Measurements from ENCODE around the gene ADAP2. TPM values are rescaled to one million over a fixed set of nuclear protein-coding genes. Genes with fewer than 3 reads are reported as not detected.

ADAP2 gene
- total and polyA plus RNA-seq, 2 of the 8 experiments (the other 6 are each of a cell fraction or from before 2014, with no cell fraction given), result 0.76 to 1.1 TPM

- H3K27me3 ChIP-seq (replicated peaks in 1 of 4; ENCODE audit: control insufficient read depth in 3 of 4, extremely low read depth in 1 of 4, insufficient read depth in 3 of 4, low read length in 3 of 4), result no peaks in the 10 kb centered on the region
- H4K91ac ChIP-seq (replicated peaks; ENCODE audit: insufficient read length, low read length), result no peak overlapping the region
- H4K20me1 ChIP-seq (replicated peaks in 1 of 2; ENCODE audit: control insufficient read depth in 1 of 2, insufficient read depth in 2 of 2, low read length in 2 of 2), result peaks cover 0 to 1% of the 10 kb centered on the region in 2 experiments
- no peak overlapping the region for H2BK5ac ChIP-seq (ENCODE audit: low read depth, low read length)
- no peaks in the 10 kb centered on the region for H3K79me1 ChIP-seq (ENCODE audit: low read depth, low read length)
- H3K56ac ChIP-seq (replicated peaks; ENCODE audit: insufficient read length, low read depth, low read length), result no peak overlapping the region
- H4K8ac ChIP-seq (ENCODE audit: extremely low read depth, insufficient read depth, low read length), result no peak overlapping the region
- ChIA-PET CTCF (ENCODE audit: partially characterized antibody) (interaction anchor here (0.9 to 1.2 kb wide), 3 partner anchors 58 to 226 kb away, joined by 3 read pairs; no protein-coding TSS in a partner anchor), POLR2A (ENCODE audit: partially characterized antibody) (interaction anchor here (0.9 to 1.4 kb wide), 2 partner anchors 12 to 26 kb away, joined by 3 to 4 read pairs; no protein-coding TSS in a partner anchor)
- H3K23ac ChIP-seq (ENCODE audit: insufficient read length), result no peak overlapping the region
- no peaks in the 10 kb centered on the region for H3K4me1 ChIP-seq (replicated peaks in 1 of 4; ENCODE audit: control insufficient read depth in 3 of 4, insufficient read depth in 4 of 4, low read length in 3 of 4)
- H3K36me3 ChIP-seq (ENCODE audit: control insufficient read depth in 2 of 4, insufficient read depth in 4 of 4, low read length in 3 of 4), result peaks cover 0 to 7% (median 3%) of the 10 kb centered on the region in 4 experiments; a peak in 5 of 8 replicates
- H4K5ac ChIP-seq (ENCODE audit: insufficient read length, low read depth, low read length), result no peak overlapping the region
- no peak overlapping the region for H3K4me2 ChIP-seq (ENCODE audit: insufficient read depth in 1 of 2, low read depth in 2 of 2, low read length in 2 of 2)
- no peak overlapping the region for H2AK5ac ChIP-seq (ENCODE audit: low read depth, low read length)
- no peak overlapping the region for H3K9ac ChIP-seq (replicated peaks in 1 of 4; ENCODE audit: extremely low read depth in 1 of 4, low read depth in 3 of 4, low read length in 3 of 4)
- no peak overlapping the region for H3K14ac ChIP-seq (ENCODE audit: insufficient read length)
- no peak overlapping the region for H3K4ac ChIP-seq (replicated peaks; ENCODE audit: insufficient read length, low read depth, low read length)
- H2BK120ac ChIP-seq (replicated peaks; ENCODE audit: low read depth, low read length), result no peak overlapping the region
- WGBS, 2 experiments (ENCODE audit: extremely low coverage in 1 of 2, insufficient coverage in 1 of 2, insufficient read length in 1 of 2, insufficient replicate concordance in 2 of 2, low coverage in 1 of 2, low lambda C conversion rate in 2 of 2, missing lambda C conversion rate in 1 of 2), result 99% methylated on average over 5 of the region's 5 CpGs; no CpG with 5 or more reads in 1 of the 2 experiments
- no peak overlapping the region for H2BK15ac ChIP-seq (ENCODE audit: low read length)
- H3K4me3 ChIP-seq (ENCODE audit: extremely low read depth in 1 of 4, insufficient read depth in 2 of 4, low read depth in 3 of 4, low read length in 4 of 4), result no peak overlapping the region
- H3K18ac ChIP-seq (ENCODE audit: extremely low read depth, low read length), result no peak overlapping the region
- FAIRE-seq (no peak), DNase-seq (ENCODE audit: low read depth in 1 of 2, low spot score in 2 of 2) (no peak)
- H2AFZ ChIP-seq (ENCODE audit: low read length), result no peak overlapping the region
- no peak overlapping the region for H3K27ac ChIP-seq (ENCODE audit: low read depth, low read length)
- H3K79me2 ChIP-seq (ENCODE audit: control insufficient read depth in 1 of 2, insufficient read depth in 2 of 2, low read length in 2 of 2), result no peaks in the 10 kb centered on the region
- H3K23me2 ChIP-seq (ENCODE audit: low read depth, low read length), result peaks cover 2% of the 10 kb centered on the region; the same call in 1 of the 2 replicates
- no peak overlapping the region for H2BK12ac ChIP-seq (ENCODE audit: low read depth, low read length)
- no peaks in the 10 kb centered on the region for H3K9me3 ChIP-seq (ENCODE audit: insufficient read depth in 2 of 2, low read depth in 1 of 2, low read length in 1 of 2)
- no peak overlapping the region for H2BK20ac ChIP-seq (ENCODE audit: low read length)
- TF ChIP-seq SP4 (IDR thresholded peaks at IDR 0.05; ENCODE audit: low read length) (no peak), CBX8 (IDR thresholded peaks at IDR 0.05; ENCODE audit: borderline replicate concordance, low read depth, low read length) (no peak), SAP30 (IDR thresholded peaks at IDR 0.05; ENCODE audit: insufficient read depth, insufficient replicate concordance, low read length) (no peak), TEAD4 (IDR thresholded peaks at IDR 0.05; ENCODE audit: low read depth, low read length) (no peak), TAF1 (IDR thresholded peaks at IDR 0.05; ENCODE audit: low read depth, low read length) (no peak), ZNF274 (IDR thresholded peaks at IDR 0.05; ENCODE audit: borderline replicate concordance, extremely low read depth, low read length) (no peak), JUN (IDR thresholded peaks at IDR 0.05; ENCODE audit: low read depth, low read length) (no peak), PHF8 (conservative IDR thresholded peaks at IDR 0.05; ENCODE audit: low read depth, low read length) (no peak), RNF2 (IDR thresholded peaks at IDR 0.05; ENCODE audit: borderline replicate concordance, low read depth, low read length, missing control alignments, poor library complexity, severe bottlenecking) (no peak), CEBPB (IDR thresholded peaks at IDR 0.05; ENCODE audit: low read depth, low read length) (no peak), SIN3A (conservative IDR thresholded peaks at IDR 0.05 in 1 of 2, IDR thresholded peaks at IDR 0.05 in 1 of 2; ENCODE audit: low read depth in 1 of 2, low read length in 2 of 2) (no peak), JUND (IDR thresholded peaks at IDR 0.05; ENCODE audit: low read length) (no peak)
These were observed 76.1 kb downstream of the ADAP2 start for GRCh38 chr17:30997842-30998241.

Data from H1 (cell line).